ENCODE results near the gene DYRK1B.
"Not testable (repeated sequence)": the region's sequence is repeated elsewhere in the genome, so short reads cannot be mapped to it uniquely, and the experiment has no call there.

GRCh38 chr19:39814111-39814510 is 19.9 kb downstream of the DYRK1B start:
- not testable (repeated sequence) for TF ChIP-seq EZH2 (IDR thresholded peaks at IDR 0.05; ENCODE audit: borderline replicate concordance, low read depth, low read length, poor library complexity, severe bottlenecking); CTCF (conservative IDR thresholded peaks at IDR 0.05; ENCODE audit: low read depth, low read length)

All from A673 (cell line).